Fibroblast of gingiva (primary cell): ENCODE results near the gene LSM14B.

Experiments used
- DNase-seq: peaks from one replicate; pipeline ENCODE4 v3.0.0-alpha.2; 2011; ENCODE audit warnings: low read depth

The LSM14B gene

GRCh38 chr20:62133051-62133845 is 11.0 kb downstream of the LSM14B start:
- no peak for DNase-seq

GRCh38 chr20:62133864-62134263 is 11.6 kb downstream of the LSM14B start:
- DNase-seq = no peak

DNA sequence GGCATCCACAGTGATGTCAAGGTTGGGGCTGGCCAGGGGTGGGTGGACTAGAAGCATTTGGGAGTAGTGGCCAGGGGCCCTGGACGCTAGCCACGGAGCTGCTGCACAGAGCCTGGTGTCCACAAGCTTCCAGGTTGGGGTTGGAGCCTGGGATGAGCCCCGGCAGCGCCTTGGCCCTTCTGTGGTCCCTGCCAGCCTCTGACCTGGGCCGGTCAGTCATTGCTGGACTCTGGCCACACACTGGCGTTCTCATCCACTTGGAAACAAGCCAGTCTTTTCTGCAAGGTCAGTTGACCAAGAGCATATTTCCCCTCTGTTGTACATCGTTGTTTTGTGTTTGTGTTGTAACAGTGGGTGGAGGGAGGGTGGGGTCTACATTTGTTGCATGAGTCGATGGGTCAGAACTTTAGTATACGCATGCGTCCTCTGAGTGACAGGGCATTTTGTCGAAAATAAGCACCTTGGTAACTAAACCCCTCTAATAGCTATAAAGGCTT is 12.5 kb downstream of the LSM14B start:
- peak; percentile 87 for DNase-seq

DNA sequence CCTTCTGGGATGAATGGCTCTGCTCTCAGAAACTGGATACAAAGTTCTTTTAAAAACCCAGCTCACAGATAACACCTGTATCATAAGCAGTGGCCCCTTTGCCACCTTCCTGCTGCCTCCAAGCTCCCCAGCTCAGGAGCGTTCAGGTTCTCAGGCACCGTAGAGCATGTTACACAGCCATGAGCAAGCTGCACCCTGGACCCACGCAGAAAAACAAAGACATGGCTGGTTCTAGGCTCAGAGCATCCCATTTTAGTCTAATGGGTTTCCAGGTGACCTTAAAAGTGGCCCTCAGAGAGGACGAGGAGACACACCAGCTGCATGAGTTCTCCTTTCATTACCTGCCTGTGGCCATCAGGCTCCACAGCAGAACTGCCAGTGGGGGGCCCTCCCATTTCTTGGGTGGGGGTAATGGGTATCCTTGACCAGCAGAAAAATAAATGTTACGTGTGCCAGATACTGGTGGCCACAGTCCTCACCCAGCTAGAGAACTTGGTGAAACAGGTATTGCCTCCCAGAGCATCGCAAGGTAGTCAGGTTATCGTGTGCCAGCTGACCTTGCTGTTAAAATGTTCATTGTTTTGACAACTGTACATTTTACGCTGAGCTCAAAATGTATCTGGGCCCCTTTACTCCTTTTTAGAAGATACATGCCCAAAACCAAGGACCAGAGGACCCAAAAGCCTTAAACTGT is 13.4 kb downstream of the LSM14B start:
- no peak for DNase-seq

- peak; percentile 61 for DNase-seq
These were observed 14.2 kb downstream of the LSM14B start for GRCh38 chr20:62136283-62137091.

DNA sequence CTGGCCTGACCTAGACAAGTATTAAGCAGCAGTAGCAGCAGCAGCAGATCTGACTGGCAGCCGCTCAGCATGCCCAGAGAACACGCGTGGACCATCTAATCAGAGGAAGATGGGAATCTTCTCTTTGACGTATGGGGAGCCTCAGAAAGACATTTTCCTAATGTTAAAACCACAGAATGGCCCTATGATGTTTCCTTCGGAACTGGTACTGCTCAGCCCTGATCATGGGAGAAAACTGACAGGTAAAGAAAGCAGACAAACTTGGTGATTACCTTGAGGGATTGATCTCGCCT is 14.8 kb downstream of the LSM14B start:
- DNase-seq = no peak

DNA sequence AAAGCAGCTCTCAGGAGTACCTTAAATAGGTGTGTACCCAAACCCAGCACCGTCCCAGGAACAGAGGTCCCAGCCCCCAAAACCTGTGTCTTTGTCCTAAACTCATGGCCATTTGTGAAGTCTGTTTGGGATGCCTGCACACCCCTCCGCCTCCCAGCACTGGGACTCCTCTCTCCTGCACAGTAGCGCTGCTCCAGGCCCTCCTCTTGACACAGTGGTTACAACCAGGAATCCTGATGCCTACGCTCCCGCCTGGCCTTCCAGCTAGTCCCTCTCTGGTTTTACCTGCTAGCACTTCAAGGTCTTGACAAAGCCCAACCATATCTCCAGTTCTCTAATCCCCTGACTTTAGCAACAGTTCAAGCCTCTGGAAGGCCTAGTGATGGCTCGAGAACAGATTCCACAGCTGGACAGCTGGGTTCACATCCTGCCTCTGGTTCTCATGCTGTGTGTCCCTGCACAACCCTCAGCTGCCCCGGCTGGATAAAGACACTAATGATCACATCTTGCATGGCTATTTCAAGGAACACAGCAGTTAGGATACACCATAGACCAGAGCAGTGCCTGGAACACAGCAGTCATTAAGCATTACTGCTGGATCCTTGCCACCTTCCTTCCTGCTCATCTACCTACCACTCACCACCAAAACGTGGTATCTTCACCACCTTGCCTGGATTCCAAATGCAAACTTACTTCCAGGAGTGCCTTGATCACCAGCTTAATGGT is 15.4 kb downstream of the LSM14B start:
- DNase-seq = no peak

GRCh38 chr20:62138204-62138543 is 15.9 kb downstream of the LSM14B start:
- DNase-seq = no peak

GRCh38 chr20:62138912-62139311 is 16.6 kb downstream of the LSM14B start:
- DNase-seq = no peak

DNA sequence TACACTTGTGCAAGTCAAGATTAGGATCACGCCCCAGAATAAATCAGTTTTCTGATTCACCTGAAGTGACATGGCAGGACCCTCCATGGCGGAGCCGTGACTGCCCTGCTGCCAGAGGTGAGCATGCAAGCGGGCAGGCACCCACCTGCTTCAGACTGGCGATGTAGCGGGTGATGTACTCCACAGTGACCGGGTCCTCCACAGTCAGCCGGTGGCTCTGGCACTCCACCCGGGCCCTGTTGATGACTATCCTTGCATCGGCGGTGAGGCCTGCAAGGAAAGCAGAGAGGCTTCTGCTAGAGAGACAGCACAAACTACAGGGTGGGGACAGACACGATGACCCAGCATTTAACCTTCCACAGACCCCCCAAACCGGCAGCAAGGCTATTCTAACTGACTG is 17.4 kb downstream of the LSM14B start:
- DNase-seq = no peak

DNA sequence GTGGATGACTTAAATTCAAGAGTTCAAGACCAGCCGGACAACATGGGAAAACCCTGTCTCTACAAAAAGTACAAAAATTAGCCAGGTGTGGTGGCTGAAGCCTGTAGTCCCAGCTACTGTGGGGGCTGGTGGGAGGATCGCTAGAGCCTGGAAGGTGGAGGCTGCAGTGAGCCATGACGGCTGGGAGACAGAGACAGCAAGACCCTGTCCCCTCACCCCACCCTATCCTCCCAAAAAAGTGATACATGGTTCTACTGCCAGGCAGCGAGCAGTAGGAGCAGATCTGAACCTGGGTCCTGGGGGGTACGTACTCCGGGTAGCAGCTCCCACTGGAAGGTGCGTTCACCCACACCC is 18.7 kb downstream of the LSM14B start:
- no peak for DNase-seq

GRCh38 chr20:62141397-62142251 is 19.3 kb downstream of the LSM14B start:
- DNase-seq = peak; percentile 68

GRCh38 chr20:62142252-62143080 is 20.2 kb downstream of the LSM14B start:
- no peak for DNase-seq

DNA sequence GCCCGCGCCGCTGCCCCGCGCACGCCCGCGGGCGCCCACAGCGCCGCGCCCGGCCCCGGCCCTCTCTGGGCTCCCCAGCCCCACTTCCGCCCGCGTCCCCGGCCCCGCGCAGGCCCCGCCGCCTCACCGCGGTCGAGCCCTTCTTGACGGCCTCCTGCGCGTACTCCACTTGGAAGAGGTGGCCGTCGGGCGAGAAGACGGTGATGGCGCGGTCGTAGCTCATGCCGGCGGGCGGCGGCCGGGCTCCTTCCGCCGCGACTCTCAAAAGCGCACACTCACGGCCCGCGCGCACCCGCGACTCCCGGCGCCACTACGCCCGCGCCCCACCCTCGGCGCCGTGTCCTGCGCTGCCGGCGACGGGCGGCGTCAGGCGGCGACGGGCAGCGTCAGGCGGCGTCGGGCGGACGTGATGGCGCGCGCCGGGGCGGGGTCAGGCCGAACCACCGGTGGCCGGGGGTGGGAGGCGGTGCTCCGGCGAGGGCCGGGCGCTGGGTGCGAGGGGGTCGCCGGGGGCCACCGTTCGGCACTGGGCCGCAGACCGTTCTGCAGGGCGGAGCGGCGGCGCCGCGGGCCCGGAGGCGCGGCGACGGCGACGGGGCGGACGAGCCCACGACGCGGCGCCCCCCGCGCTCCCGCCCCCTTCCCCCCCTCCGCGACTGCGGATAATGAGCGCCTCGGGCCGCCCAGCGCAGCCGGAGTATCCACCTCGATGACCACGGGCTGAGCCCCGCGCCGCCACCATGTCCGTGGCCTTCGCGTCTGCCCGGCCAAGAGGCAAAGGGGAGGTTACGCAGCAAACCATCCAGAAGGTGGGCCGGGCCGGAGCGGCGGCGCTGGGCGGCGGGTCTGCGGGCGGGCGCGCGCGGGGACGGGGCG is 21.0 kb downstream of the LSM14B start, which contains the start of the genes PSMA7 and SS18L1:
PSMA7 (minus strand) TSS at position 314 of the 876 bp plus-strand sequence; CDS start at position 223, 91 bp downstream.
SS18L1 (plus strand) TSS at position 689 of the 876 bp plus-strand sequence; CDS start at position 741, 52 bp downstream.
- DNase-seq = peak; percentile 91

DNA sequence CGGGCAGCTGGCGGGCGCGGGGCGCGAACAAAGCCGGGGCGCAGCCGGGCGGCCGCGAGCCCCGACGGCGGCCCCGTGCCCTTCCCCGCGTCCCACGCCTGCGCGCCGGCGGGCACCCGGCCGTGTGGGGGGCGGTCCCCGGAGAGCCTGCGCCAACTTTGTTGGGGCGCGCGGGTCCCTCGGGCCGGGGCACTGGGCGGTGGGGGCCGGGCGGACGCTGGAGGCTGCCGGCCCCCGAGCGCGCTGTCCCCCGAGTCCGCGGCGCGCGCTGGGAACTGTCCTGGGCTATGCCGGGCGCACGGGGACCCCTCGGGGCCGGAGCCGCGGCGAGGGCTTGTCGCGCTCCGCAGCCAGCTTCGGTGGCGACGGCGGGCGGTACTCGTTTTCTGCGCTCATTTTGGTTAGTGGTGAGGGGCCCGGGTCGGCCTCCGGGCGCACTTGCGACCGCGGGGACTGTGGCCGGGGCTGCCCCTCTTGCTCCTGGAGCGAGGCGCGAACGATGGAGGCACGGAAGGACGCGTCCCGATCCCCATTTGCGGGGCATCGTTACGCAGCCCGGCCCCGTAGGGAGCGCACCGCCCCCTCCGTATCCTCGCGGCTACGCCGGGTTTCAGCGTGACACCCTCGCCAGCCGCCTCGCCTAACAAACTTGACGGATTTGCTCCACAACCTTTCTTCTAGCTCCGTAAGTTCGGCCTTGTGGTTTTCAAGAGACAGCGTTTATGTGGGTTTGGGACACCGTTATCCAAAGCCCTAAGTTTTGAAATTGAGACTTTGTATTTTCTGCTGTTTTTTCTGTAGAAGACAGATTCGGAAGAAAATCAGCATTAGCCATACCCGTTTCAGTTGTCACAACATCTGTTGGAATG is 21.9 kb downstream of the LSM14B start:
- DNase-seq = peak; percentile 69

DNA sequence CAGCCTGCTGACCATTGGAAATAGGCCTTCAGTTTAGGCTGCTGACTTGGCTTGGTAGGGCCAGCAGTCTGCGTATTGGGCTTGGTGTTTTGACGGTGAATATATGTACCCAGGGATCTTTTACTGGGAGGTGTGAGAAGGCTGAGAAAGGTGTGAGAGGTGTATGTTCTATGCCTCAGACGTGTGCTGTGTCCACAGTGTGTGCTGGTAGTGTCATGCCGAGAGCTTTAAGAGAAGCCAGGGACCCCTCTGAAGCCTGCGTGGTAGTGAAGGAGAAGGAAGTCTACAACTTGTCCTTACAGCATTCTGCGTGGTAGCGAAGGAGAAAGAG is 23.4 kb downstream of the LSM14B start:
- no peak for DNase-seq

DNA sequence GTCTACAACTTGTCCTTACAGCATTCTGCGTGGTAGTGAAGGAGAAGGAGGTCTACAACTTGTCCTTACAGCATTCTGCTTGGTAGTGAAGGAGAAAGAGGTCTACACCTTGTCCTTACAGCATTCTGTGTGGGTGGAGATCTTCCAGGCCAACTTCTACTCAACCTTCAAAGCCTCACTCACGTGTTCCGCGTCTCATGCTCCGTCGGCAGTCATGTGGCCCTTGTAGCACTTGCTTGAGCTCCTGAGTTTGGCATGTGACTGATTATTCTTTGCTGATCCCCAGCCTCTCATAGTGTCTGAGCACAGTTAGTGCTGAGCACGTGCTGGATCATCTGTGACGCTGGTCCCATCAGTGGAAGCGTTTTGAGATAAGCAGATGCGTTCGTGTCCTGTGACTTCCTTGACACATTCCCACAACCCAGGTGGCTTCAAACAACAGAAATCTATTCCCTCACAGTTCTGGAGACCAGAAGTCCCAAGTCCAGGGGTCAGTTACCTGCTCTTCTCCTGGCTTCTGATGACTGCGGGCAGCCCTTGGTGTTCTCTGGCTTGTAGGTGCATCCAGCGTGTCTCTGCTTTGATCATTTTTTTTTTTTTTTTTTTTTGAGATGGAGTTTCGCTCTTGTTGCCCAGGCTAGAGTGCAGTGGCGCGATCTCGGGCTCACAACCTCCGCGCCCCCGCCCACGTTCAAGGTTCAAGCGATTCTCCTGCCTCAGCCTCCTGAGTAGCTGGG is 23.9 kb downstream of the LSM14B start:
- no peak for DNase-seq

DNA sequence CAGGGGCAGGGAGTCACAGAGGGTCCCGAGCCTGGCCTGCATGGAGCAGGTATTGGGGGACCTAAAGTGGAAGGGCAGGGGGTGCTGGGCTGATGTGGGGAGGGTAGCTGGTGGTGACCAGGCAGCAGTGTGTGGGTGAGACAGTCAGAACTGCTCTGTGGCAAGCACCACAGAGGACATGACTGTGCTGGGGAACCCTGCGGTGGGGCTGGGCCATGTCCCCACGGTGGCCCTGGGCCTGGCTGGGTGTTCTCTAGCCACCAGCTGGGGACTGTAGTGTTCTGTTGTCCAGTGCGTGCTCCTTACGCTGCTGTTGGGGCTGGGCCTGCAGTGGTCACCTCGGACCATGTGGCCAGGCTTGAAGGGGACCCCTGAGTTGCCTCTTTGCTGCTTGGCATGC is 24.9 kb downstream of the LSM14B start:
- no peak for DNase-seq
